Measurements from ENCODE around the gene NRDE2.
"Not testable (repeated sequence)": the region's sequence is repeated elsewhere in the genome, so short reads cannot be mapped to it uniquely, and the experiment has no call there.

The NRDE2 gene

DNA sequence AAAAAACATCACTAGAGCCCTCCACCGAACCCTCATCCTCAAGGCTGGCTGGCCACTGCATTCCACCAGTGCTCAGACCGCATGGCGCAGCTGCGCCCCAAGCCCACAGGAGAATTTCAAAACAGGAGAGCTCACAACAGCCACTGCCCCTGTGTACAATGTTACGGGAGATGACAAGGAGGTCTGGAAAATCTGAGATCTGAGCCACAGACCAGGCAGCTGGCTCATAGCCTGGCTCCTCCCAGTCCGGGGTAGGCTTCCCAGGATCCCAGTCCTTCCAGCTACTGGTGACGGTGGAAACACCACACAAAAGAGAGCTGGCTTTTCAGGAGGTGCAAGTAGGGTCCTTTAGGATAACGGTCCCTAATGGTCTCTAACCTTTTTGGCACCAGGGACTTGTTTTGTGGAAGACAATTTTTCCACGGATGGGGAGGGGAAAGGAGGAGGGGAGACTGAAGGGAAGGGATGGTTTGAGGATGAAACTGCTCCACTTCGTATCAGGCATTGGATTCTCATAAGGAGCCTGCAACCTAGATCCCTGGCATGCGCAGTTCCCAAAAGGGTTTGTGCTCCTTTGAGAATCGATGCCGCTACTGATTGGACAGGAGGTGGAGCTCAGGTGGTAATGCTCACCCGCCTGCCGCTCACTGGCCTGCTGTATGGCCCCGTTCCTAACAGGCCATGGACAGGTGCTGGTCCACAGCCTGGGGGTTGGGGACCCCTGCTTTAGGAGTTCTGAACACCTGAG lies 23.0 kb upstream of the NRDE2 start:
- Histone ChIP-seq H3K36me3 (ENCODE audit: insufficient read depth, low read length) (no peaks in the 10 kb centered on the region), H3K9ac (ENCODE audit: low read depth, low read length) (no peak overlapping the region), H3K4me1 (ENCODE audit: insufficient read depth, low read length) (no peaks in the 10 kb centered on the region; the same call in 1 of the 2 replicates), H3K9me3 (ENCODE audit: control insufficient read depth, insufficient read depth, low read length) (no peaks in the 10 kb centered on the region)

DNA sequence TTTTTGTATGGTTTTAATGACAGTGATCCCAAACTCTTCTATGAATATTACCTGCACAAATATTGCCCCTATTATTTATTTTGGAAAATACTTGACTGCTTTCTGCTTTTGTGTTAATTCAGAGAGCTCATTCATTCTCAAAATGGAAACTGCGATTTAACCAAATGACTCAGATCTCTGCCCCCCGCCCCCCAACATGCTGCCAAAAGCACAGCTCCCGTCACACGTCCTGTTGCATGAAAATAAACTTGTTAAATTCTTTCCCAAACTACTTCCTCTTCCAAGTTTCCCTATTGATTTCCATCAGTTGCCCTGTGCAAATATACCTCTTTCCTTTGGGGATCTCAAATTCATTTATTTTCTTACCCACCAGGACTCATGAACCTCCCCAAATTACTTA lies 18.0 kb upstream of the NRDE2 start:
- peaks cover 5% of the 10 kb centered on the region for H3K4me1 ChIP-seq (ENCODE audit: insufficient read depth, low read length)
- no peaks in the 10 kb centered on the region for H3K36me3 ChIP-seq (ENCODE audit: insufficient read depth, low read length)
- H3K9ac ChIP-seq (ENCODE audit: low read depth, low read length), result no peak overlapping the region
- no peaks in the 10 kb centered on the region for H3K9me3 ChIP-seq (ENCODE audit: control insufficient read depth, insufficient read depth, low read length)

DNA sequence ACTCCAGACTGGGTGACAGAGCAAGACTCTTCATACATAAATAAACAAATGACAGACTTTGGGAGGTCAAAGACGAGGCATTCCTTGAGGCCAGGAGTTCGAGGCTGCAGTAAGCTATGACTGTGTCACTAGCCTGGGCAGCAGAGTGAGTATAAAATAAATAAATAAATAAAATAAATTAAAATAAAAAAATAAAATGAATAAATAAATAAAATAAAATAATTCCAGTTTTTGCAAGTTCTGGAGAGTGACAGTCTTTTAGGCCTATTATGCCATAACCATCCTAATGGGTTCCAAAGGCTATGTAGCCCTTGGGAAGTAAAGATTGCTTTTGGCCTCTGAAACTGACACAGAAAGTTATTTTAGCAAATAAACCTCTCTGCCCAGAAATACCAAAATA lies 16.5 kb upstream of the NRDE2 start:
- H3K36me3 ChIP-seq (ENCODE audit: insufficient read depth, low read length), result no peaks in the 10 kb centered on the region
- H3K9me3 ChIP-seq (ENCODE audit: control insufficient read depth, insufficient read depth, low read length), result no peaks in the 10 kb centered on the region
- H3K4me1 ChIP-seq (ENCODE audit: insufficient read depth, low read length), result peaks cover 5% of the 10 kb centered on the region
- no peak overlapping the region for H3K9ac ChIP-seq (ENCODE audit: low read depth, low read length)

DNA sequence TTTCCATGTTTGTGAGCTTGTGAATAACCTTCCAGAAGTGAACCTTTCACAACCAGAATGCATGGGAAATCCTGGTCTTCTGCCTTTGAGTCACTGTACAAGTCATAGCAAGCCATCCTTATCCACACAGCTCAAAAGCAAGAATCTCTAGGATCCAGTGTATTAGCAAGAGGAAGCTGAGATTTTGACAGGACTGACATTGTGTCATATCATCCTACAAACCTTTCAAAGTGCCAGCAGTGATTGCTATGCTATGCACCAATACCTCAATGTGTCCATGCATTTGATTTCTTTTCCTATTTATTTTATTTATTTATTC lies 13.5 kb upstream of the NRDE2 start:
- H3K9me3 ChIP-seq (ENCODE audit: control insufficient read depth, insufficient read depth, low read length), result no peaks in the 10 kb centered on the region
- no peak overlapping the region for H3K9ac ChIP-seq (ENCODE audit: low read depth, low read length)
- peaks cover 5% of the 10 kb centered on the region for H3K4me1 ChIP-seq (ENCODE audit: insufficient read depth, low read length)

DNA sequence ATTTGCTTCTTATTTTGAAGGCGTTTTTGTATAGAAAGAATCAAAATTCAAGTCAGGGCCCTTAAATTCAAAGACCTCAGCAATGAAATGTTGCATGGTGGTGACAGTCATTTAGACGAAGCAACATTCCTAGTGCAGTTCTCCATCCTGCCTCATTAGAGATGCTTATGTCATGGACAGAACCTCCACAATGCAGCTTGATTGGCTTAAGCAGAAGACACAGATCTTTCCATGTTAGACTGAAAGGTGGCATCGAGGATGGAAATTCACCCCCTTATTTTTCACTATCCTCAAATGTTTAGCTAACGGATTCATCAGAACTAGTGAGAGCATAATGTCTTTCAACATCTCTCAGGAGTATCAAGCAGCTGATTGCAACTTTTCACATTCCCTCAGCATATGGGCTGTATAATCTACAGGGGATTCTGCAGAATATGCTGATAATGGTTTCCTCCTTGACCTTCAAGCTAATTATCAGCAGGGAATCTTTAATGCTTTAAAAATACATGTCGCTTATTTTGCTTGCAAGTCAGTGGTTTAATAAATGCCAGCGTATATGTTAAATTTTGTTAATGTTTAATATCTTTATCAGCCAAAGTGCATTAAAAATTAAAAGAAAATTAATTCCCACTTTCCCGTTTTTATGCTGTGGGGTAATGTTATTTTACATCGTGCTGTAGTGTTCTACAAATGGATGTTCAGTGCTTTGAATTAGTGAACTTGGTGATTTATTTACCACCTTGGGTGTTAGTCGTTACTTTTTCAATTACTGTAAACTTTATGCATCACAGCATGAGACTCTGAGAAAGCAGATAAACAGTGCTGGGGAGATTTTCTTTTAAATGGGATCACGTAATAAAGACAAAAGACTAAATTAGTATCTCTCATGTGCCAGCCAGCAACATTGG lies 12.8 kb upstream of the NRDE2 start:
- Histone ChIP-seq H3K9me3 (ENCODE audit: control insufficient read depth, insufficient read depth, low read length) (no peaks in the 10 kb centered on the region), H3K4me1 (ENCODE audit: insufficient read depth, low read length) (peaks cover 5% of the 10 kb centered on the region), H3K9ac (ENCODE audit: low read depth, low read length) (no peak overlapping the region), H3K36me3 (ENCODE audit: insufficient read depth, low read length) (no peaks in the 10 kb centered on the region)

More for the DNA sequence above, 13.5 kb upstream of the NRDE2 start:
- no peaks in the 10 kb centered on the region for H3K36me3 ChIP-seq (ENCODE audit: insufficient read depth, low read length)

DNA sequence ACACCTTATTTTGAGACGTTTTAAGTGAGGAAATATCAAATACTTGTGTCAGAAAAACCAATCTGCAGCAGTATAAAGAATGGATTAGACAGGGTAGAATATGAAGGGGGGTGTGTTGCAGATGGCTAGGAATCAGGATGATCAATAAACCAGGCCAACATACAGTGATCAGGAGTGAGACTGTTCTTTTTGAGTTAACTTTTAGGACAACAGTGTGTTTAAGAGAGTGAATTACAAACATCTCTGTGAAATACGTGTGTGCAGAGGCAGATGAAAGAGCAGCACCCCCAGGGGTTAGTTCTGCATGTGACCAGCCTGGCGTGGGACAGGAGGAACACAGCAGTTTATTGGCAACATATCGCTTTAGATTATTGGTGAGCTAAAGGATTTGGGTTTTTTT lies 10.6 kb upstream of the NRDE2 start:
- Histone ChIP-seq H3K9ac (ENCODE audit: low read depth, low read length) (no peak overlapping the region), H3K4me1 (ENCODE audit: insufficient read depth, low read length) (peaks cover 5% of the 10 kb centered on the region), H3K9me3 (ENCODE audit: control insufficient read depth, insufficient read depth, low read length) (no peaks in the 10 kb centered on the region), H3K36me3 (ENCODE audit: insufficient read depth, low read length) (no peaks in the 10 kb centered on the region)

DNA sequence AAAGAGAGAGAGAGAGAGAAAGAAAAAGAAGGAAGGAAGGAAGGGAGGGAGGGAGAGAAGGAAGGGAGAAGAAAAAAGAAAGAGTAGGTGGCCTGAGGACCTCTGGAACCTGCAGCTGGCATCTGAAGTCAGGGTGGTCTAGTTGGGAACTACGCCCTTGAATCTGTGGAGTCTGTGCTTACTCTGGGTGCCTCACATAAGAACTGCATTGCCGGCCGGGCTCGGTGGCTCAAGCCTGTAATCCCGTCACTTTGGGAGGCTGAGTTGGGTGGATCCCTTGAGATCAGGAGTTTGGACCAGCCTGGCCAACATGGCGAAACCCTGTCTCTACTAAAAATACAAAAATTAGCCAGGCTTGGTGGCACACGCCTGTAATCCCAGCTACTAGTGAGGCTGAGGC lies 10.0 kb upstream of the NRDE2 start:
- no peaks in the 10 kb centered on the region for H3K36me3 ChIP-seq (ENCODE audit: insufficient read depth, low read length)
- H3K4me1 ChIP-seq (ENCODE audit: insufficient read depth, low read length), result peaks cover 5% of the 10 kb centered on the region
- H3K9ac ChIP-seq (ENCODE audit: low read depth, low read length), result no peak overlapping the region
- no peaks in the 10 kb centered on the region for H3K9me3 ChIP-seq (ENCODE audit: control insufficient read depth, insufficient read depth, low read length)

DNA sequence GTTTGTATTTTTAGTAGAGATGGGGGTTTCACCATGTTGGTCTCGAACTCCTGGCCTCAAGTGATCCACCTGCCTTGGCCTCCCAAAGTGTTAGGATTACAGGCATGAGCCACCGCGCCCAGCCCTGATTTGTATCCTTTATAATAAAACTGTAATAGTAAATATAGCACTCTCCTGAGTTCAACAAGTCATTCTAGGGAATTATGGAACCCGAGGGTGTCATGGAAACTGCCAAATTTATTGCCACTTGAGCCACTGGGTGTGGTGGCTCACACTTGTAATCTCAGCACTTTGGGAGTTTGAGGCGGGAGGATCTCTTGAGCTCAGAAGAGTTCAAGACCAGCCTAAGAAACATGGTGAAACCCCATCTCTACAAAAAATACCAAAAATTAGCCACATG lies 9.5 kb upstream of the NRDE2 start:
- not testable (repeated sequence) for H3K36me3 ChIP-seq (ENCODE audit: insufficient read depth, low read length); H3K9ac ChIP-seq (ENCODE audit: low read depth, low read length); H3K9me3 ChIP-seq (ENCODE audit: control insufficient read depth, insufficient read depth, low read length); H3K4me1 ChIP-seq (ENCODE audit: insufficient read depth, low read length)

DNA sequence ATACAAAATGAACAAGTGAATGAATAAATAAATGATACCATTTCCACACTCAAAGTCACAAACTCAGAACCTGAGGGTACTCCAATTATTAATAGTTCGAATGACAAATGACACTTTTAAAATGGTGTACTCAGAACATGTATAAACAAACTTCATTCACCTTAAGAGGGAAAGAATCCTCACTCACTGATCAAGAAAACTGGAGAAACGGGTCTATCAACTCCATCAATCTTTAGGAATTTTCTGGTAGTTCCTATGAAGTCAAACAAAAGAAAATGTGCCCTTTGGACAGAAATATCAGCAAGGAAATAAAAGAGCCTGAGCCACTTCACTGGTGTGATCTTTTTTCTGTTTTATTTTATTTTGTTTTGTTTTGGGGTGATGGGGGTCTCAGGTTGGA lies 5.2 kb upstream of the NRDE2 start:
- no peaks in the 10 kb centered on the region for H3K9me3 ChIP-seq (ENCODE audit: control insufficient read depth, insufficient read depth, low read length)
- H3K4me1 ChIP-seq (ENCODE audit: insufficient read depth, low read length), result no peaks in the 10 kb centered on the region
- H3K9ac ChIP-seq (ENCODE audit: low read depth, low read length), result no peak overlapping the region
- no peaks in the 10 kb centered on the region for H3K36me3 ChIP-seq (ENCODE audit: insufficient read depth, low read length)

DNA sequence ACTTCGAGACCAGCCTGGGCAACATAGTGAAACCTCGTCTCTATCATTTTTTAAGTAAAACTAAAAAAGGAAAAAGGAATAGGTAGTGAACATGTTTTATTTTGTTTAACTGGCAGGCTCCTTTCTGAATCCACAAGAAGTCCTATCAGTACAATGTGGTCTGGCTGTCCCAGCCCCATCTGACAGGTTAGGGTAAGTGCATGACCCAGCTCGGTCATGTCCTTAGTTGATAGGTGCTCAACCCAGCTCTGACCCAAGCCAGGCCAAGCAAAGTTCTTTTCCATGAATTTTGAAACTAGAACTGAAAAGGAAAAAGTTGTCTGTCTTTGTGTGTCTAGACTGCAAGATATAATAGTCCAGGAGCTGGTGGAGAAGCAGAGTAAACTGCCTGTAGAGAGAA lies 4.7 kb upstream of the NRDE2 start:
- Histone ChIP-seq H3K4me1 (ENCODE audit: insufficient read depth, low read length) (no peaks in the 10 kb centered on the region), H3K9ac (ENCODE audit: low read depth, low read length) (no peak overlapping the region), H3K36me3 (ENCODE audit: insufficient read depth, low read length) (no peaks in the 10 kb centered on the region), H3K9me3 (ENCODE audit: control insufficient read depth, insufficient read depth, low read length) (no peaks in the 10 kb centered on the region)

DNA sequence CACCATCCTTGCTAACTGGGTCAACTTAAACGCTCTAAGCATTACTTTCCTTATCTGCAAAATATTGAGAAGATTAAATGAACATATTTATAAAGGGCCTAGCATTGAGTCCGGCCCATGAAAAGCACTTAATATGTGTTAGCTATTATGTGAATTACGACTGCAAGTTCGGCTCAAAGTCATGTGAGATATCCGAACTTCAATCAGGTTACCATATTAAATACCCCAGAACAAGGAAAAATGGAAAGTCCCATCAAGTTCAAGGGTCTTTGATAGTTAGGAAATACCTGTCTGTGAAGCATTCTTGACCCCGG lies 487 bp upstream of the NRDE2 start:
- no peaks in the 10 kb centered on the region for H3K9me3 ChIP-seq (ENCODE audit: control insufficient read depth, insufficient read depth, low read length)
- no peaks in the 10 kb centered on the region for H3K36me3 ChIP-seq (ENCODE audit: insufficient read depth, low read length)
- peak overlapping the region; percentile 65; the same call in 1 of the 2 replicates for H3K9ac ChIP-seq (ENCODE audit: low read depth, low read length)
- peaks cover 3% of the 10 kb centered on the region; the same call in 1 of the 2 replicates for H3K4me1 ChIP-seq (ENCODE audit: insufficient read depth, low read length)

DNA sequence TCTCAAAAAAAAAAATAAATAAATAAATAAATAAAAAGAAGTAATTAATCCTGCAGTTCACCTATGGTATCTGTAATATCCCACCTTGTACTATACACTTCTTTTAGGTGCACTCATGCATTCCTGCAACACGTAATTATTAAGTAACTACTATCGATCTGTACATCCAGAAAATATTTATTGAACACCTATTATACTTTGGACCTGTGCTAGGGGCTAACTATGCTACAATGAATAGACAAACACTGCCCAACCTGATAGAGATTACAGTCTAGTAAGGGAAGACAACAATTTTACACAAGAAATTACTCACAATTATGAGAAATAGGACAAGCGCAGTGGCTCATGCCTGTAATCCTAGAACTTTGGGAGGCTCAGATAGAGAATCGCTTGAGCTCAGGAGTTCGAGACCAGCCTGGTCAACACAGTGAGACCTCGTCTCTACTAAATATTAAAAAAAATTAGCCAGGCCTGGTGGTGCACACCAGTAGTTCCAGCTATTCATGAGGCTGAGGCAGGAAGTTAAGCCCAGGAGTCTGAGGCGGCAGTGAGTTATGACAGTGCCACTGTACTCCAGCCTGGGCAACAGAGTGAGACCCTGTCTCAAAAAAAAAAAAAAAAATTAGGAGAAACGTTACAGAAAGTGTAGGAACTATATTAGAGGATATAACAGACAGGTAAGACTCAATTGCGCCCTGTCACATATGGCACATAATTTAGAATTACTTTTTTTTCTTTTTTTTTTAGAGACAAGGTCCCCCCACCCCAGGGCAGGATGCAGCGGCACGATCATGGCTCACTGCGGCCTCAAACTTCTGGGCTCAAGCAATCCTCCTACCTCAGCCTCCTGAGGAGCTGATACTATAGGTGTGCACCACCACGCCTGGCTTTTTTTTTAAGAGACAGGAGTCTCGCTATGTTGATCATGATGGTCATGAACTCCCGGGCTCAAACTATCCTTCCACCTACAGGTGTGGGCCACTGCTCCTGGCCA lies 1.2 kb downstream of the NRDE2 start:
- no peaks in the 10 kb centered on the region for H3K9me3 ChIP-seq (ENCODE audit: control insufficient read depth, insufficient read depth, low read length)
- H3K36me3 ChIP-seq (ENCODE audit: insufficient read depth, low read length), result no peaks in the 10 kb centered on the region
- peaks cover 3% of the 10 kb centered on the region; the same call in 1 of the 2 replicates for H3K4me1 ChIP-seq (ENCODE audit: insufficient read depth, low read length)
- peak overlapping the region; percentile 89 for H3K9ac ChIP-seq (ENCODE audit: low read depth, low read length)

DNA sequence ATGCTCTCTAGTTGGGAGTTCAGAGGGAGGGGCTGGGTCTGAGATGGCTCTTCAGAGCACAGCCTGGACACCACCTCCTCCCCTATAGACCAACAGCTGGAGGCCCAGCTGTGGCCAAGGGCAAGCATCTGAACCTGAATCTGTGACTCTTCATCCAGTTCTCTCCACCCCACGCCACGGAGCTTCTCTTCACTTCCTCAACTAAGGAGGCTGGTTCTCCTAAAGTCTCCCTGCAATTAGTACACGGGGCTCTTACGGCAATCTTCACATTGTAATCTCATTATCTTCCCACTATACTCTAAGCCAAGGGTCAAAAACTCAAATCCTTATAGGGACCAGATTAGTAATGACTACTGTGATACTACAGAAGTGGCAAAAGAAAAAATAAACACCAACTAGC lies 9.8 kb downstream of the NRDE2 start:
- no peaks in the 10 kb centered on the region for H3K36me3 ChIP-seq (ENCODE audit: insufficient read depth, low read length)
- H3K9ac ChIP-seq (ENCODE audit: low read depth, low read length), result no peak overlapping the region
- H3K9me3 ChIP-seq (ENCODE audit: control insufficient read depth, insufficient read depth, low read length), result no peaks in the 10 kb centered on the region
- no peaks in the 10 kb centered on the region for H3K4me1 ChIP-seq (ENCODE audit: insufficient read depth, low read length)
